HL-60 (cell line): ENCODE data around the gene PHRF1.

Experiments
- DNase-seq, 2 experiments: peaks; one replicate each; pipeline ENCODE4 v3.0.0-alpha.2; 2010 to 2020; ENCODE audit warnings: low read depth in 1 of 2, low spot score in 1 of 2
- H3K27ac ChIP-seq: fragments of 250-450 bp; sonication (Bioruptor Pico); replicated peaks from 2 replicates; pipeline ENCODE4 v1.5.1; 2020; ENCODE audit warnings: mild to moderate bottlenecking, moderate library complexity
- H3K27me3 ChIP-seq: fragments of 250-450 bp; sonication (Bioruptor Pico); 2 replicates; pipeline ENCODE4 v1.5.1; 2021; ENCODE audit warnings: mild to moderate bottlenecking, moderate library complexity; ENCODE audit not compliant: insufficient read depth, poor library complexity, severe bottlenecking
- H3K4me3 ChIP-seq: replicated peaks from 2 replicates; pipeline ENCODE4 v1.5.1; 2011; ENCODE audit warnings: mild to moderate bottlenecking, control low read depth, low read length; ENCODE audit not compliant: insufficient read depth
- GABPA ChIP-seq: IDR thresholded peaks from 2 replicates; pipeline ENCODE4 v1.6.1; 2012; ENCODE audit warnings: low read depth
- POLR2AphosphoS5 ChIP-seq: IDR thresholded peaks from 2 replicates; pipeline ENCODE4 v1.6.1; 2012; ENCODE audit warnings: low read depth
- REST ChIP-seq: IDR thresholded peaks from 2 replicates; pipeline ENCODE4 v1.6.1; 2012; ENCODE audit warnings: low read depth; ENCODE audit not compliant: insufficient replicate concordance
- SPI1 ChIP-seq: IDR thresholded peaks from 2 replicates; pipeline ENCODE4 v1.6.1; 2012; ENCODE audit warnings: low read depth, mild to moderate bottlenecking, borderline replicate concordance
- TF ChIP-seq, protein P1 (sequence below): IDR thresholded peaks from one replicate; pipeline ENCODE4 v1.5.1; 2011; ENCODE audit warnings: low read length, control low read depth, inconsistent platforms; ENCODE audit not compliant: insufficient read depth

The PHRF1 gene

DNA sequence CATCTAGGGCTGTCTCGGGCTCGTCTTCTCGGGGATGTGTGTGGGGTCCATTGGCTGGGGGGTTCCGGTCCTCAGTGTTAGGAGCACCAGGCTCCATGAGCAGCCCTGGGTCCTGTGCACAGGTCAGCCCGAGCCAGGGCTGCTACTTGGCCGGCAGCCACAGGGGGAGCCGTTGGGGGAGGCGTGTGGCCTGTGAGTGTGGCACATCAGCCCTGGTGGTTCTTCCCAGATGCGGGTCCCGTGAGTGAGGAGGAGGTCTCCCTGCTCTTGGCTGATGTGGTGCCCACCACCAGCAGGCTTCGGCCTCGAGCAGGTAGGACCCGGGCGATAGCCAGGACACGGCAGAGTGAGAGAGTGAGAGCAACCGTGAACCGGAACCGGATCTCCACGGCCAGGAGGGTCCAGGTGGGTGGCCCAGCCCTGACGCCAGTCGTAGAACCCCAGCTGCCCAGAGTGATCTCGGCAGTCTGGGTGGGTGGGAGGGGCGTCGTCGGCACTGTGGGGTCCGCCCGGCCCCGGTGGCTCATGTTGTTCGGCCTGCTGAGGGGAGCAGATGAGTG, 21.0 kb downstream of the PHRF1 start:
- no peak overlapping the region for H3K27ac ChIP-seq
- H3K4me3 ChIP-seq: no peak overlapping the region
- H3K27me3 ChIP-seq: no peaks in the 10 kb centered on the region
- no peak for DNase-seq
- no peak for TF ChIP-seq GABPA
- TF ChIP-seq, protein P1, sequence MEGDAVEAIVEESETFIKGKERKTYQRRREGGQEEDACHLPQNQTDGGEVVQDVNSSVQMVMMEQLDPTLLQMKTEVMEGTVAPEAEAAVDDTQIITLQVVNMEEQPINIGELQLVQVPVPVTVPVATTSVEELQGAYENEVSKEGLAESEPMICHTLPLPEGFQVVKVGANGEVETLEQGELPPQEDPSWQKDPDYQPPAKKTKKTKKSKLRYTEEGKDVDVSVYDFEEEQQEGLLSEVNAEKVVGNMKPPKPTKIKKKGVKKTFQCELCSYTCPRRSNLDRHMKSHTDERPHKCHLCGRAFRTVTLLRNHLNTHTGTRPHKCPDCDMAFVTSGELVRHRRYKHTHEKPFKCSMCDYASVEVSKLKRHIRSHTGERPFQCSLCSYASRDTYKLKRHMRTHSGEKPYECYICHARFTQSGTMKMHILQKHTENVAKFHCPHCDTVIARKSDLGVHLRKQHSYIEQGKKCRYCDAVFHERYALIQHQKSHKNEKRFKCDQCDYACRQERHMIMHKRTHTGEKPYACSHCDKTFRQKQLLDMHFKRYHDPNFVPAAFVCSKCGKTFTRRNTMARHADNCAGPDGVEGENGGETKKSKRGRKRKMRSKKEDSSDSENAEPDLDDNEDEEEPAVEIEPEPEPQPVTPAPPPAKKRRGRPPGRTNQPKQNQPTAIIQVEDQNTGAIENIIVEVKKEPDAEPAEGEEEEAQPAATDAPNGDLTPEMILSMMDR: no peak
- no peak for TF ChIP-seq SPI1
- no peak for TF ChIP-seq REST
- TF ChIP-seq POLR2AphosphoS5: no peak

GRCh38 chr11:598005-598680, 21.9 kb downstream of the PHRF1 start:
- no peaks in the 10 kb centered on the region for H3K27me3 ChIP-seq
- H3K27ac ChIP-seq: no peak overlapping the region
- TF ChIP-seq, protein P1: no peak
- TF ChIP-seq SPI1: no peak
- TF ChIP-seq POLR2AphosphoS5: no peak
- no peak for TF ChIP-seq REST
- no peak for TF ChIP-seq GABPA
- DNase-seq: no peak
- no peak overlapping the region for H3K4me3 ChIP-seq

DNA sequence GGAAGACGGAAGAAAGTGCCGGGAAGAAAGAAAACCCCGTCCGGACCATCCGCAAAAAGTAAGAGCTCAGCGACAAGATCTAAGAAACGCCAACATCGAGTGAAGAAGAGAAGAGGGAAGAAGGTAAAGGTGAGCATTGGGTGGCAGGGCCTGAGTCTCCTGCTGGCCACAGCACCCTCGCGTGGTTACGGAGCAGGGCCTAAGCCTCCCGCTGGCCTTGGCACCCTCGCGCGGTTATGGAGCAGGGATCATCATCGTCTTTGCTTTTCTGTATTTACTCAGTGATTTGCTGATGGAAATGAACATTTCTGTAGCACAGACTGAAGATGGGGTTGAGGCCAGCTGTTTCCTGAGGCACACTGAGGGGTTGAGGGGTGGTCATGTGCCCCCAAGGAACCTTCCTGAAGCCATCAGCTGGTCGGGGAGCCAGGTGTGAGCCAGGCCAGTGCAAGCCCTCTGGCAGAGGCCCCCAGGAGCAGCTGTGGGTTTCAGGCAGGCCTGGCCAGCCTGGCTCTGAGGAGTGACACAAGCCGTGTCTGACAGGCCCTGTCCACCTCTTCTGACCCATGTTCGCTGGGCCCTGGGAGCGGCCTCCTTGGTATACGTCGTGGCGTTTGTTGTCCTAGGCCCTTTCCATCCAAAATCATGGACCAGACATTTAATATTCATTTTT, 25.4 kb downstream of the PHRF1 start:
- no peaks in the 10 kb centered on the region for H3K27me3 ChIP-seq
- TF ChIP-seq, protein P1: no peak
- no peak for TF ChIP-seq GABPA
- no peak for TF ChIP-seq SPI1
- TF ChIP-seq POLR2AphosphoS5: no peak
- no peak for TF ChIP-seq REST
- no peak overlapping the region for H3K4me3 ChIP-seq
- DNase-seq: no peak
- H3K27ac ChIP-seq: no peak overlapping the region
